NCI-H1092 (cell line): ENCODE results near the gene GLIPR1.
"Not testable (repeated sequence)": the region's sequence is repeated elsewhere in the genome, so short reads cannot be mapped to it uniquely, and the experiment has no call there.

Source experiments
- DNase-seq: peaks from one replicate; lab custom pipeline; 2025; lab: John Stamatoyannopoulos, UW

GLIPR1 gene

DNA sequence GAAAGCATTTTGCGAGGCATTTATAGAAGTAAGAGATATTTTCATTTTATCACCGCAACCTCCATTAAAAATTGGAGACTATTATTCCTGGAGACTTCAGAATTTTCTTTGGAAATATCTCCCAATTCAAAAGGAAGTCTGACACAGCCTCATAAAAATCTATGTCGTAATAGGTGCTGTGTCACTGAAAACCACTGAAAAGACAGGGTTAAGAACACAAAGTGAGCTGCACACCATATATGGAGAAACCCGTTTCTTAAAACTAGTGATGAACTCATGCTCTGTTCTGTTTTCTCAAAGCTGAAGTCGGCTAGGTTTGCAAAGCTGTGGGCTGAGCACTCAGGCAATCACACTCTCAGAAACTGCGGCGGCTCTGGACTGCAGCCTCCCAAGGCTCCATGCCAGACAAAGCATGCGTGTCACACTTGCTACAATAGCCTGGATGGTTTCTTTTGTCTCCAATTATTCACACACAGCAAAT, at the start of gene GLIPR1:
TSS of gene GLIPR1 (plus strand) at position 287 of the 481 bp plus-strand sequence. CDS start at position 413, 126 bp downstream.
- no peak for DNase-seq

DNA sequence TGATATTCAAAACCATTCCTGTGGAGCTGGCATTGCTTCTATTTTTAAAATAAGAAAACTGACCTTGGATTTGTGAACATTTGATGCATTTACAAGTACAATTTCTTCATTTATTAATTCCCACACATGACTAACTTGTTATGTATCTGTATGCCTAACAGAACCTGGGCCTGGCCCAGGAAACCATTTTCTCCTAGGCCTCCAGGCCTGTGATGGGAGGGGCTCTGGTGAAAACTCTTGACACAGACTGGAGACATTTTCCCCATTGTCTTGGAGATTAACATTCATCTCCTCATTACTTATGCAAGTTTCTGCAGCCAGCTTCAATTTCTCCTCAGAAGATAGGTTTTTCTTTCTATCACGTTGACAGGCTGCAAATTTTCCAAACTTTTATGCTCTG, 47.6 kb upstream of the GLIPR1 start:
- DNase-seq = no peak

DNA sequence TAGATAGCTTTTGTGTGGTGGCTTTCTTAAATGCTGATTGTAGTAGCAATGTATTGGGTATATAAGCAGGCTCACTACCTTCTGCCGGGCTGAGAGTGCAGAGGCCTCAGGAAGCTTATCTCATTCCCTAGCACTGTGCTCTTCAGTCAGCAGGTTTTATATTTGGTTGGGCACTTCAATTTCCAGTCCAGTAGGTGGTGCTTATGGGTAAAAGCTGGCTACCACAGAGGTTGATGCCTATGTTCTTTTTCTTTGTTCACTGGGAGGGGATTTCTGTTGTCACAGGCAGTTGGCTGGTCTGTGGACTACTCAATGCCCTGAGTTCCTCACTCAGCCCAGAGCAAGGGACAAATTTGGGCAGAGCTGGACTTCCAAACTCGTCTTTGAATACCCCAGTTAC, 43.0 kb upstream of the GLIPR1 start:
- no peak for DNase-seq

DNA sequence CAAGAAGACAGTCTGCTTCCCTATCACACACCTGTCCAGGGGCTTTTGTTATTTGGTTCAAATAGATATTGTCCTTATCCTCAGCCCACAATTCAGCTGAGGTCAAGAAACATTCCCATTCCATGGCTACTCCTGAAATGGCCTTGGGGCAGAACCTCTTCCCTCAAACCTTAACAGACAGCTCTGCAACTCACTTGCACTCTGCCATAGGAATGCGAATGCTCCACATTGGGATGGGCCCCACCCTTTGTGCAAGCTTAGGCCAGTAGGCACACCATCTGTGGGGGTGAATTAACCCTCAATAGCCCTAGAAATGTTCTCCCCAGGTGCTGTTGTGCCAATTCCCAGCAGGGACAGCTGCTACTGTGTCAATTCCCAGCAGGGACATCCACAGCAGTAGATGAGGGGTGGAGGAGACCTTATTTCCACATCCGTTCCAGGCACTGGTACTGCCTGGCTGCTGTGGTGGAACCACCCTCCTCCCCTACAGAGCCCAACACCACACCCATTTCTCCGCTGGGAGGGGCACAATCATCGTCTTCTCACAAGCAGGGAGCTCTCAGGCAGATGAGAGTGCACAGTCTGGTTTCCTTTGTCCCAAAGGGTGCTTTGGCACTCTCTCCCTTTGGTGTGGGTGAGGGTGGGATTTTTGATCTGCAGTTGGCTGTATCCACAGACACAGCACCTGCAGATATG, 42.3 kb upstream of the GLIPR1 start:
- no peak for DNase-seq

DNA sequence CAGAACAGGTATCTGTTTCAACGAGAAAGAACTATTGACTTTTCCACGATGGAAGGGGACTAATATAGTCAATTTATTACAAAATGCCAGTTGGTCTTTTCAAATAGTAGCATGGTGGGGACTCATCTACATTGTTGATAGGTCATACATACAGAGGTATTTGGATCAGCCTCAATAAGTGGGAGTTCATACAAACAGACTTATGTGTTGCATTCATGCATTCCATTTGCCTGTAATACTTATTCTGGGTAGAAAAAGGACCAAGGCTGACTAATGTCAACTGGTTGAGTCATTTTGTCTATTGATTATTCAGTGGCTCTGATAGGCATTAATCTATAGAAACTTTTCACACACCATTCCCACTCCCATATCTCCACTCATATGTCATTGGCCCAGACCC, 41.5 kb upstream of the GLIPR1 start:
- no peak for DNase-seq

DNA sequence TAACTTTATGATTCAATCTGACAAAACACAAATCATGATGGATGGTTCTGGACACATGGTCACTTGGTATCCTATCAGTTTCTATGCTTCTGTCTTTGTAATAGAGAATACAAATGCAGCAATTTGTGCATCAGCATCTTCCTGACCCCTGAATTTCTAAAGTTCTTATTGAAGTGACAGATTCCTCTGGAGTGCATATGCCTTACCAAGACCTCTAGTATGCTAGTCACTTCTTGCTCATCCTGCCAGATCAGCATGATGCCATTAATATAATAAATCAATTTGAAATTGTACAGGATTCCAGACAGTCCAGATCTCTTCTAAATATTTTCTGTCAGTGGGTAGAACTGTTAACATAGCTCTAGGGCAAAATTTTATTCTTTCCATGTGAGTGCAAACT, 40.6 kb upstream of the GLIPR1 start:
- no peak for DNase-seq

DNA sequence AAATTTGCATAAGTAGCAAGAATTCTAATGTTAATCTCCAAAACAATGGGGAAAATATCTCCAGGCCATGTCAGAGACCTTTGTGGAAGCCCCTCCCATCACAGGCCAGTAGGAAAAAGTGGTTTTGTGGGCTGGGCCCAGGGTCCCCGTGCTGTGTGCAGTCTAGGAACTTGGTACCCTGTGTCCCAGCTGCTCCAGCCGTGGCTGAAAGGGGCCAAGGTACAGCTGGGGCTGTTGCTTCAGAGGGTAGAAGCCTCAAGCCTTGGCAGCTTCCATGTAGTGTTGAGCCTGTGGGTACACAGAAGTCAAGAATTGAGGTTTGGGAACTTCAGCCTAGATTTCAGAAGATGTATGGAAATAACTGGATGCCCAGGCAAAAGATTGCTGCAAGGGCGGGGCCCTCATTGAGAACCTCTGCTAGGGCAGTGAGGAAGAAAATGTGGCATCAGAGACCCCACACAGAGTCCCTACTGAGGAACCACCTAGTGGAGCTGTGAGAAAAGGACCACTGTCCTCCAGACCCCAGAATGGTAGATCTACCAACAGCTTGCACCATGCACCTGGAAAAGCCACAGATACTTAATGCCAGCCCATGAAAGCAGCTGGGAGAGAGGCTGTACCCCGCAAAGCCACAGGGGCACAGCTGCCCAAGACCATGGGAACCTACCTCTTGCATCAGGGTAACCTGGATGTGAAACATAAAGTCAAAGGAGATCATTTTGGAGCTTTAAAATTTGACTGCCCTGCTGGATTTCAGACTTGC, 38.7 kb upstream of the GLIPR1 start:
- DNase-seq = not testable (repeated sequence)

DNA sequence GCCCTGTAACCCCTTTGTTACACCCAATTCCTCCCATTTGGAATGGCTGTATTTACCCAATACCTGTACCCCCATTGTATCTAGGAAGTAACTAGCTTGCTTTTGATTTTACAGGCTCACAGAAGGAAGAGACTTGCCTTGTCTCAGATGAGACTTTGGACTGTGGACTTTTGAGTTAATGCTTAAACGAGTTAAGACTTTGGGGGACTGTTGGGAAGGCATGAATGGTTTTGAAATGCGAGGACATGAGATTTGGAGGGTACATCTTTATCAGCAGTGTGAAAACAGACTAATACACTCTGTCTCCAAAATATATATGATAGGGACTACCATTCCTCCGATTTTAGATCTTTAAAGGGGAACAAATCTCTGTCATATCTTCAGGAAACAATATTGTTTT, 38.1 kb upstream of the GLIPR1 start:
- DNase-seq = not testable (repeated sequence)

DNA sequence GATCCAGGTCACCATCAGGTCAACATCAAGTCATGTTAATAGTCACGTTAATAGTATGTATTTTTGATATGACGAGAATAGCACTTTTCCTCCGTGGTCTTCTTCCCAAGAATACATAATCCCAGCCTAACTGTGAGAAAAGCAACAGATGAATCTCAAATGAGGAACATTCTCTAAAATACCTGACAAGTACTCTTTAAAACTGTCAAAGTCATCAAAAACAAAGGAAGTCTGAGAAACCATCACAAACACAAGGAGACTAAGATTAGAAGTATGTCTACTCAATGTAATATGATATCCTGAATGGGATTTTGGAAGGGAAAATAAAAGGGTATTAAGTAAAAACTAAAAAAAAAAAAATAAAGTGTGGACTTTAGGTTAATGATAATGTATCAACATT, 36.8 kb upstream of the GLIPR1 start:
- DNase-seq = no peak

DNA sequence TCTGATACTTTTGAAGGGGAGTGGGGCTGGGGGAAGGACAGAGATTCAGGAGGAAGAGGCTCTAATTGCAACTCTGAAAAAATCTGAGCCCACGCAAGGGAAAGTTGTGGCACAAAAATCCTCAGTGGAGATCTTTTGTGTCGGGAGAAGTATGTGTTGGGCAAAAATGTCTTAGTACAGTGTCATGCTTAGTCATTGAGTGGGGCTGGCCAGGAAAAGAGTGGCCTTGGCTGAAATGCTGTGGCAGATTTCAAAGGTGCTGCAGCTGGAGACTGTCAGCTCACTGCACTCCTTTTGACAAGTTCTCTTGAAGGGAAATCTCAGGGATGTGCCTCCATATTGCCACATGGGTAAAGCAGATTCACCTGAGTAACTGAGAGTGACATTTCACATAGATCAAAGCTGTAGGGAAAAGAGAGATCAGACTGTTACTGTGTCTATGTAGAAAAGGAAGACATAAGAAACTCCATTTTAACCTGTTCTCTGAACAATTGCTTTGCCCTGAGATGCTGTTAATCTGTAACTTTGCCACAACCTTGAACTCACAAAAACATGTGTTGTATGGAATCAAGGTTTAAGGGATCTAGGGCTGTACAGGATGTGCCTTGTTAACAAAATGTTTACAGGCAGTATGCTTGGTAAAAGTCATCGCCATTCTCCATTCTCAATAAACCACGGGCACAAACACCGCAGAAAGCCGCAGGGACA, 36.0 kb upstream of the GLIPR1 start:
- no peak for DNase-seq

DNA sequence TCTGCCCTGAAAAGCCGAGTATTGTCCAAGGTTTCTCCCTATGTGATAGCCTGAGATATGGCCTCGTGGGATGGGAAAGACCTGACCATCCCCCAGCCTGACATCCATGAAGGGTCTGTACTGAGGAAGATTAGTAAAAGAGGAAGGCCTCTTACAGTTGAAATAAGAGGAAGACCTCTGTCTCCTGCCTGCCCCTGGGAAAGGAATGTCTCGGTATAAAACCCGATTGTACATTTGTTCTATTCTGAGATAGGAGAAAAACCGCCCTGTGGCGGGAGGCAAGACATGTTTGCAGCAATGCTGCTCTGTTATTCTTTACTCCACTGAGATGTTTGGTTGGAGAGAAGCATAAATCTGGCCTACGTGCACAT, 35.4 kb upstream of the GLIPR1 start:
- not testable (repeated sequence) for DNase-seq

DNA sequence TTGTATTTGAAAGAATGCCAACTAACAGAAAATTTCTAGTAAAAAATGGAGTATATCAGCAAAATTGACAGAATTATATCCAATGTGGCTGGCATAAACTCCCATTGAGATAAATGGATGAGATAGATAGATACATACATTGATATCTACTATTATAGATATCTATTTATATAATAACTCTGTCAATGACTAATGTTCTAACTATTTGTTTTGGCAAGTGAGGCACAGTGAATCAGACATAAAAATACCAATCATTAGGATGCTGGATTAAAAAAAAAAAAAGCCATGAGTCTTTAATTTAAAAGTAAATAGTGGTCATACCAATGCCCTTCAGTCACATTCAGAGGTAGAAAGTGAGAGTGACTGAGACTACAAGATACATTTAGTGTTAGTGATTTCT, 33.7 kb upstream of the GLIPR1 start:
- no peak for DNase-seq

DNA sequence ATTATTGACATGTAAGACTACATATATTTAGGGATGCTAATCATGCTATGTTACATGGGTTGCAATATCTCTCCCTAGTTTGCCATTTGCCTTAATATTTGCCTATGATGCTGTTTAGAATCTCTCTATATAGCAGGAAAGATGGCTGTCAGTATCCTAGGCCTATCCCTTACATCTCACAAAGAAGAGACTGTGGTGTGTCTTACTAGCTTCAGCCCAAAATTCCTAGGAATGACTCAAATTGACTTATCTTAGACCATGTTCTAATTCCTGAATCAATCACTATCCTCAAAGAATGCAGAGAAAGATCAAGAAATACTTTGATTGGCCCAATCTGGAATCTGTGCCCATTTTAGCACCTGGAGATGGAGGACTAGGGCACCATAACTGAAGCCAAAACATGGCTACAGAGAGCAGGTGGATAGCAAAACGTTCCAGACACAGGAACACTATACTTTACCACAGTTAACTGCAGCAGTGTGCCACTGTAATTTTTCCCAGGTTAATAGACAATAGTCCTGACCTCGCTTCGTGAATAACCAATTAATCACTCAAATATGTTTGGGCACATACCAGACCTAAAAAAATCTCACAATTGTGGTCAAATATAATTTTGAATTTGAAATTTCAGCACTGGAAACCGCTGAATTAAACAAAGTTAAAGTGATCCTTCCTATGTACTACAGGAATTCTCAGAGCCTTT, 32.7 kb upstream of the GLIPR1 start:
- no peak for DNase-seq

DNA sequence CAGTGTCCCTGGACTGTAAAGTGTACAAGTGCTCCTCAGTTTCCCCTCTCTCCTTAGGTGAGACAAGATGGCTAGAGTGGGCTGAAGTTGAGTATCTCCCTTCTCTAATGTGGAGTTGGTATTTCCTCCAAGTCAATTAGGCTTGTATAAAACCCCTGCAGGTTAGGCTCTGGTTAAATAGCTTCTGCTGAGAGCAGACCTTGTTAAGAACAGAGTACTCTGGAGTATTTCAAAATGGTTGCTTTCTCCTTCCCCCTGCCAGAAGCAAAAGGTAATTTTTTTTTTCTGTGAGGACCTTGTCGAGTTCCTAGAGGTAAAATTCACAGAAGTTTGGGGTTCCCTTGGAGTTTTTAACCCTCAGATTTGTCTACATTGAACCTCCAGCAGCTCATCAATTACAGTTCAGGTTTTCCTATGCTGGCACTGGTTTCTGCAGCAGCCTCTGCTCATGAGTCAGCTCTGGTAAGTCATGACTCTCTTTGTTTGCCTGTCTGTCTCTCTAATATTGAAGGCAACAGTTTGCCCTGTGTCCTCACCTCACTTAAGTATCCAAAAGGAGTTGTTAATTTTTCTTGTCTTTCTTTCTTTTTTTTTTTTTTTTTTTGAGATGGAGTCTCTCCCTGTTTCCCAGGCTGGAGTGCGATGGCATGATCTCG, 27.8 kb upstream of the GLIPR1 start:
- no peak for DNase-seq

DNA sequence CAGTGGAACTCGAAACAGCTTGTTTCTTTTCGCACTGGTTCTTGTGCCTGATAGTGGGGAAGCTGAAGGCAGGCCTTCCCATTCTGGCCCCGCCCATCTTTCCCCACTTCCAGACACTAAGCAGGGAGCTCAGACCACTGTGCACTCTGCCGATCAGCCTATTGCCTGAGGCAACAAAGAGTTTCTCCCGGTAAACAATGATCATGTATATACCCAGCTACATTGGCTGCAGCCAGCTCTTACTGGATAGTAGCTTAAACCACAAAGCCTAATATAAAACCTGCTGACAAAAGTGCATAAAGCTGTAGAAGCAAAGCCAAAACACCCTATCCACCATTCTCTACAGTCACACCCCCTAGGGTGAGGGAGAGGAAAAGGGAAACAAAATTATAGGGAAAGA, 24.7 kb upstream of the GLIPR1 start:
- DNase-seq = no peak

DNA sequence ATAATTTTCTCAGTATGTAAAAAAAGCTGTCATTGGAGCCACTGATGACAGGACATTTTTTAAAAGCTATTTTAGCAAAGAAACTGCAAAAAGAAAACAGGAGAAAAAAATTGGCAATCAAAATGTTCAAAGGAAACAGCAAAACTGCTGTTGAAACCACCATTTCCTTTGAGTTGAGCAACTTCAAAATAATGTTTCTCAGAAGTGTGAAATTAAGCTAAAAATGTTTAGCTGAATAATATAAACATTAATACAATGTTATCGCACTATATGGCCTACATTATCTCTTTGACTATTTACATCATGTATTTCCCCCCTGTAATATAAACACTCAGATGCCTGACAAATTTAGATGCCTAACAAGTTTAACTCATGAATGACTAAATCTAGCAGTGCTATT, 23.4 kb upstream of the GLIPR1 start:
- DNase-seq = no peak

DNA sequence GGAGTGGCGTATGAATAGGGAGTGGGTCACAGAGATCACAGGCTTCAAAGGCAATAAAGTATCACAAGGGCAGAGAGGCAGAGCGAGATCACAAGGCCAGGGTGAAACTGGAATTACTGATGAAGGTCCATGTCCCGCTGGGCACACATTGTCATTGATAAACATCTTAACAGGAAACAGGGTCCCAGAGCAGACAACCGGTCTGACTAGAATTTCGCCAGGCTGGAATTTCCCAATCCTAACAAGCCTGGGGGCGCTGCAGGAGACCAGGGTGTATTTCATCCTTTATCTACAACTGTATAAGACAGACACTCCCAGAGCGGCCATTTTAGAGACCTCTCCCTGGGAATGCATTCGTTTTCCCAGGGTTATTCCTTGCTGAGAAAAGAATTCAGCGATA, 22.7 kb upstream of the GLIPR1 start:
- not testable (repeated sequence) for DNase-seq

DNA sequence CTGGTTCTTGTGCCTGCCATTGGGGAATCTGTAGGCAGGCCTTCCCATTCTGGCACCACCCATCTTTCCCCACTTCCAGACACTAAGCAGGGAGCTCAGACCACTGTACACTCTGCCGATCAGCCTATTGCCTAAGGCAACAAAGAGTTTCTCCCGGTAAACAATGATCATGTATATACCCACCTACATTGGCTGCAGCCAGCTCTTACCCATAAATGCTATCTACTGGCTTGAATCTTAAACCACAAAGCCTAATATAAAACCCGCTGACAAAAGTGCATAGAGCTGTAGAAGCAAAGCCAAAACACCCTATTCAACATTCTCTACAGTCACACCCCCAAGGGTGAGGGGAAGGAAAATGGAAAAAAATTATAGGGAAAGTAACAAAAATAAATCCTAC, 20.8 kb upstream of the GLIPR1 start:
- no peak for DNase-seq

DNA sequence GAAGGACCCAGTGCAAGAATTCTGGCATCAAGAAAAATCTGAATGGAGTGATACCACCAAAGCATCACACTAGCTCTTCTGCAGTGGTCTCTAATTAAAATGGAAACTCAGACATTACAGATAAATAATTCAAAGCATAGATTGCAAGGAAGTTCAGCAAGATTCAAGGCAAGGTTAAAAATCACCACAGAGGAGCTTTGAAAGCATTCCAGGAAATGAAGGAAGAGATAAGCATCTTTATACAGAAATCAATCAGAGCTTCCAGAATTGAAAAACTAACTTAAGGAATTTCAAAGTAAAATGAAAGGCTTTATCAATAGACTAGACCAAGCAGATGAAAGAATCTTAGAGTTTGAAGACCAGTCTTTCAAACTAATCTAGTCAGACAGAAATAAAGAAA, 20.4 kb upstream of the GLIPR1 start:
- no peak for DNase-seq

DNA sequence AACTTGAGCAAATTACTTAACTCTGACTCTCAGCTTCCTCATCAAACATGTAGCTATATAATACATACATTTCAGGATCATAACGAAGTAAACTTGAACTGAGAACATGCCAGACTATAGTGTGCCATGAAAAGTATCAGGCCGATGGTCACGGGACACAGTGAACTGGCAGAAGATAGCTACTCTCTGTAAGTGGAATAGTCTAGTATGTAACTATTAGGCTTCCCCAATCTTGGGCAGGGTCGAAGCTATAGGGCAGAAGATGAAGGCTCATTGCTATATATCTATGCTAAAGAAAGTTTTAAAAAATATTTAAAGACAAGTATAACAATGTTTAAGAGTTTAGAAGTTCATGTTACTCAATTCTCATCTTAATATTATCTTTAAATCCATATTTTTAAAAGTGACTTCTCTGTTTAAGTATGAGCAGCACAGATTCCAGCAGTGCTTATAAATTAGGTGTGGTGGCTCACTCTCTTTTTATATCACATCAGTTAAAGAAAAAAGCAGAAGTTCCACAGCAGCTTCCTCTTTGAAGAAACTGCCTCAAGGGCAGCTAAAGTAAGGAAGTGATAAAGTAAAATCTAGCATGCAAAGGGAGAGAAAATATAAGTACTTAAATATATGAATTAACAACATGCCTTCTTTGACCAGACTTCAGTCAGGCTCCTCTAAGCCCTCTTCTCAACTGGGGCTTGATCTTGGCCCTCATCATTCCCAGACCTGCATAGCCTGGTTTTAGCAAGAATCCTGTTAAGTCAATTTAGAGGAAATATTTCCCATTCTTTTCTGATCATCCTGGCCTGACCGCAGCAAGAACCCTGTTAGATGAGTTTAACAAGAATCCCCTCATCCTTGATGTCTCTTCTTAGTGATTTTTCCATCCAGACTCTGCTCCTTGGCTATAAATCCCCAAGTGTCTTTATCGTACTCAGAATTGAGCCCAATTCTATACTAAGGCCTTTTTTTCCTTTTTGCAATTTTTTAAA, 8.4 kb upstream of the GLIPR1 start:
- no peak for DNase-seq

DNA sequence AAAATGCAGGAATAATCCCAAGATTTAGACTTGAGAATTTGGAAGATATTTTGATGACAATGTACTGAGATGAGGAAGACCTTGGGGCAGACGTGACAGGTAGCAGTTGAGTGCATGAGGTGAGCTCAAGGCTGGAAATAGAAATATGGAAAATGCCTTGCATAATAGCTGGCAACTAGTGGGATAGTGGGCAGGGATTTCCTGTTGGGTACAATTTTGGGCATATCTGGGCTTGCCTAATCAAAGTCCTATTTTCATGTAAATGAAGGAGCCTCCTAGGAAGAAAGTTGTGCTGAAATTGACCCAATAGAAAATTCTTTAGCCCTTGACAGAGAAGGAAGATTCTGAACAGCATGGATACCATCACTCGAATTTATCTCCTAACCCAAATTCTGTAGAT, 6.4 kb upstream of the GLIPR1 start:
- no peak for DNase-seq
